HUDEP-2 (cell line): ENCODE measurements around the gene NID2.
A peak's percentile ranks its signal among the peaks of the same experiment; 100 is the strongest.

Source experiments
- DNase-seq, 76 experiments: peaks; one replicate each; lab custom pipeline; 2025; ENCODE audit not compliant: unreplicated experiment in 76 of 76; lab: John Stamatoyannopoulos, UW

The NID2 gene

GRCh38 chr14:52007637-52008036, 61.2 kb downstream of the NID2 start:
- no peak for DNase-seq

GRCh38 chr14:52007211-52007610, 61.6 kb downstream of the NID2 start:
- DNase-seq, result no peak

- DNase-seq, result no peak
Measured at GRCh38 chr14:52006361-52006760, 62.5 kb downstream of the NID2 start.

- DNase-seq, result no peak
Measured at GRCh38 chr14:52005625-52006024, 63.2 kb downstream of the NID2 start.

GRCh38 chr14:52003324-52003723, 65.5 kb downstream of the NID2 start:
- no peak for DNase-seq

GRCh38 chr14:52002542-52002941, 66.3 kb downstream of the NID2 start:
- DNase-seq, result no peak

- no peak for DNase-seq
Measured at GRCh38 chr14:52000696-52001095, 68.2 kb downstream of the NID2 start.

GRCh38 chr14:52000019-52000582, 68.8 kb downstream of the NID2 start:
- DNase-seq, result no peak

- no peak for DNase-seq
Measured at GRCh38 chr14:51999084-51999483, 69.8 kb downstream of the NID2 start.

- no peak for DNase-seq
Measured at GRCh38 chr14:51998348-51998747, 70.5 kb downstream of the NID2 start.

GRCh38 chr14:51996148-51996746, 72.6 kb downstream of the NID2 start:
- DNase-seq, result peak in 14 of 76 experiments; percentile 3 to 33 (median 13)

- no peak for DNase-seq
Measured at GRCh38 chr14:51993285-51993920, 75.5 kb downstream of the NID2 start.

GRCh38 chr14:51990488-51990887, 78.4 kb downstream of the NID2 start:
- no peak for DNase-seq

GRCh38 chr14:51989293-51990234, 79.3 kb downstream of the NID2 start, which contains the start of gene RTRAF:
Gene RTRAF, plus strand, starts transcription at chr14:51989546. Its CDS starts 94 bp downstream, at chr14:51989640.
- peak in 73 of 76 experiments; percentile 22 to 92 (median 81) for DNase-seq

GRCh38 chr14:51988221-51988620, 80.6 kb downstream of the NID2 start:
- peak in 37 of 76 experiments; percentile 5 to 65 (median 33) for DNase-seq

- no peak for DNase-seq
Measured at GRCh38 chr14:51981218-51981854, 87.5 kb downstream of the NID2 start.

GRCh38 chr14:51979088-51979709, 89.7 kb downstream of the NID2 start:
- peak in 70 of 76 experiments; percentile 4 to 85 (median 64) for DNase-seq

GRCh38 chr14:51978681-51979085, 90.2 kb downstream of the NID2 start:
- DNase-seq, result peak in 18 of 76 experiments; percentile 5 to 59 (median 28)

GRCh38 chr14:51977075-51977474, 91.8 kb downstream of the NID2 start:
- peak in 3 of 76 experiments; percentile 7 to 13 (median 8) for DNase-seq

- DNase-seq, result no peak
Measured at GRCh38 chr14:51972566-51972965, 96.3 kb downstream of the NID2 start.
